ENCODE measurements around the gene TMEM258. TPM values are rescaled to one million over a fixed set of nuclear protein-coding genes. Genes with fewer than 3 reads are reported as not detected.

Gene TMEM258
- total RNA-seq, 1 donor: 76.4 TPM

DNA sequence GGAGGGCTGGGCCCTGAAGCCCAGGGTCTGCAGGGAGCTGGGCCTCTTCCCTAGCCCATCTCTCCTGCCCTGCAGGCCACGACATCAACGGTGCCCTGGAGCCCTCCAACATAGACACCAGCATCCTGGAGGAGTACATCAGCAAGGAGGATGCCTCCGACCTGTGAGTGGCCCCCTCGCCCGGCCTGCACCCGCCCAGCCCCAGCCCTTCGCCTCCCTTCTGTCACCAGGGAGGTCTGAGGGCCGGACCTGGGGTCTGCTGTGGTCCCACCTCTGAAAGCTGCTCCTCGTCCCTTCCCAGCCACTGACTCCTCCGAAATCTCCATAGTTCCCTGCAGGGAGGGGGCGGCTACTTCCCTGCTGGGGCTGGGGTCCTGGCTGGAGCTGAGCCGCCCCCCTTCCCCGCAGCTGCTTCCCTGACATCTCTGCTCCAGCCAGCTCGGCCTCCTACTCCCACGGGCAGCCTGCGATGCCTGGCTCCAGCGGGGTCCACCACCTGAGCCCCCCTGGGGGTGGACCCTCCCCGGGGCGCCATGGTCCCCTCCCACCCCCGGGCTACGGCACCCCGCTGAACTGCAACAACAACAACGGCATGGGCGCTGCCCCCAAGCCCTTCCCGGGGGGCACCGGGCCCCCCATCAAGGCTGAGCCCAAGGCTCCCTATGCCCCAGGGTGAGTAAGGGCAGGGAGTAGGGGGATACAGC is 26.7 kb downstream of the TMEM258 start:
- no peak overlapping the region for H3K4me3 ChIP-seq (ENCODE audit: low read depth, low read length)
- no peak for DNase-seq (ENCODE audit: low read depth)
- TF ChIP-seq, protein P1, sequence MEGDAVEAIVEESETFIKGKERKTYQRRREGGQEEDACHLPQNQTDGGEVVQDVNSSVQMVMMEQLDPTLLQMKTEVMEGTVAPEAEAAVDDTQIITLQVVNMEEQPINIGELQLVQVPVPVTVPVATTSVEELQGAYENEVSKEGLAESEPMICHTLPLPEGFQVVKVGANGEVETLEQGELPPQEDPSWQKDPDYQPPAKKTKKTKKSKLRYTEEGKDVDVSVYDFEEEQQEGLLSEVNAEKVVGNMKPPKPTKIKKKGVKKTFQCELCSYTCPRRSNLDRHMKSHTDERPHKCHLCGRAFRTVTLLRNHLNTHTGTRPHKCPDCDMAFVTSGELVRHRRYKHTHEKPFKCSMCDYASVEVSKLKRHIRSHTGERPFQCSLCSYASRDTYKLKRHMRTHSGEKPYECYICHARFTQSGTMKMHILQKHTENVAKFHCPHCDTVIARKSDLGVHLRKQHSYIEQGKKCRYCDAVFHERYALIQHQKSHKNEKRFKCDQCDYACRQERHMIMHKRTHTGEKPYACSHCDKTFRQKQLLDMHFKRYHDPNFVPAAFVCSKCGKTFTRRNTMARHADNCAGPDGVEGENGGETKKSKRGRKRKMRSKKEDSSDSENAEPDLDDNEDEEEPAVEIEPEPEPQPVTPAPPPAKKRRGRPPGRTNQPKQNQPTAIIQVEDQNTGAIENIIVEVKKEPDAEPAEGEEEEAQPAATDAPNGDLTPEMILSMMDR (IDR thresholded peaks at IDR 0.05; ENCODE audit: insufficient read depth, low read depth, low read length): no peak

DNA sequence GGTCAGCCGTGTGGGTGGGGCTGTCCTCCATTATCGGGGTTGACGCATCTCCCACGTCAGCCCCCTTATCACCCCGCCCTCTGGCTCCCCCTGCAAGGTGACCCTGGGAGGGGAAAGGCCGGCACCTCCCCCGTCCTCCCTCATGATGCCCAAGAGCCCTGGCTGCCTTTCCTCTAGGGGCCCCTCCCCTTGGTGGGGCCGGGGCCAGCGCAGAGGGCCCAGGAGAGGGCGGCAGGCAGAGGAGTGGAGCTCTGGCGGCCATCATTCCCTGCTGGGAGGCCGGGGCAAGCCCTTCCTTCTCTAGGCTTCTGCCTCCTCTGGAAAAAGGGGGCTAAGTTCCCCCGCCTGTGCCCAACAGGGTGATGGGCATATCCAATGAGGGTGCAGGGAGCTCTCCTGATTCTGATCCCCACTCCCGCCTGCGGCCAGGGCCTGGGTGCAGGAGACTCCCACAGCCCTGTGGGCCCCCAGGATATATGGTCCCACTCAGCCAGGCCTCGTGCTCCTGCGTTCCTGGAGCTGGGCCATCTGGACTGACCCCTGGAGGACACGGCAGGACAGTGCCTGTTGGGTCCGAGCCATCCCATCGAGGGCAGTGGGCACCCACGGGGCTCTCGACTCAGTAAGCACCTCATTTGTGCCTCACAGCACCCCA is 27.7 kb downstream of the TMEM258 start:
- no peak overlapping the region for H3K4me3 ChIP-seq (ENCODE audit: low read depth, low read length)
- DNase-seq (ENCODE audit: low read depth): peak; percentile 83
- TF ChIP-seq, protein P1 (IDR thresholded peaks at IDR 0.05; ENCODE audit: insufficient read depth, low read depth, low read length): peak; percentile 14

DNA sequence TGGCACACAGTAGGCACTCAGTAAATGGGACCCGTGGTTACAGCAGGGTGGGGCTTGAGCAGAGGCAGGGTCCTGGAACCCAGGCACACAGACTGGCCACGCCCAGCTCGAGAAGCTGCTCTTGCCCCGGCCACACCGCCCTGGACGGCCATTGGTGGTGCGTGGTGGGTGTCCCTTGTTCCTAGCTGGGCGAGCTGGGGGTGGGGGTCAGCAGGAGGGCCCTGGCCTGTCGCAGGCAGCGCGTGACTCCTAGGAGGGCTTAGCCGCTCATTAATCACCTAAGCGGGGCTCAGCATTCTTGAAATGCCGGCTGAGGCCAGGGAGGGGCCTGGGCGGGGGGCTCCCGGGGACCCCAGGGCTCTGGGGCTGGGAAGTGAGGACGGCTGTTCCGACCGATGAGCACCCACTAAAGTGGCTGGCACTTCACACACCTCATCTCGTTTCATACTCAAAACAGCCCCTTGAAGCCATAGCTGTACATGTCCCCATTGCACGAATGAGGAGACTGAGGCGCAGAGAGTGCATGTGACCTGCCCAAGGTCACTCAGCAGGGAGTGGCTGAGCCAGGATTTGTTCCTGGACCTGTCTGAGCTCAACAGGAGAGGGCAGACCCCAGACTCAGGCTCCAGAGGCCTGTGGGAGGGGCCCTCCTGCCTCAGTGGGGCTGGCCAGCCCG is 28.3 kb downstream of the TMEM258 start:
- H3K4me3 ChIP-seq (ENCODE audit: low read depth, low read length): no peak overlapping the region
- TF ChIP-seq, protein P1 (IDR thresholded peaks at IDR 0.05; ENCODE audit: insufficient read depth, low read depth, low read length): no peak
- no peak for DNase-seq (ENCODE audit: low read depth)

DNA sequence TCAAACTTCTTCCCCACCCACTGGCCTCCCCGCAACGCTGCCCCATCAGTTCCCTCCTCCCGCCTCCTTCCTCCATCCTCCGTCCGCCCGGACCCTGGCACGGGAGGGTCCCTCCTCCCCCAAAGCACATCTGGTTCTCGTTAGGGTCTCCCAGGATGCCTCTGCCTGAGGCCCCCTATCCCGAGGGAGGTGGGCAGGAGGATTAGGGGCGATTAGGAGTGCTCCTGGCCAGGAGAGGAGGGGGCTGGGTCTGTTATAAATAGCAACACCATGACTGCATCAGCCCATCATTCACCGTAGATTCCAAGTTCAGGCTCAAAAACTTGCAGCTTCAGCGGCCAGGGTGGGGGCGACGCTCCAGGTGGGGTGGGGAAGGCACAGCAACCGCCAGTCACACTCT is 29.6 kb downstream of the TMEM258 start:
- peak; percentile 37 for DNase-seq (ENCODE audit: low read depth)
- TF ChIP-seq, protein P1 (IDR thresholded peaks at IDR 0.05; ENCODE audit: insufficient read depth, low read depth, low read length): no peak
- no peak overlapping the region for H3K4me3 ChIP-seq (ENCODE audit: low read depth, low read length)

DNA sequence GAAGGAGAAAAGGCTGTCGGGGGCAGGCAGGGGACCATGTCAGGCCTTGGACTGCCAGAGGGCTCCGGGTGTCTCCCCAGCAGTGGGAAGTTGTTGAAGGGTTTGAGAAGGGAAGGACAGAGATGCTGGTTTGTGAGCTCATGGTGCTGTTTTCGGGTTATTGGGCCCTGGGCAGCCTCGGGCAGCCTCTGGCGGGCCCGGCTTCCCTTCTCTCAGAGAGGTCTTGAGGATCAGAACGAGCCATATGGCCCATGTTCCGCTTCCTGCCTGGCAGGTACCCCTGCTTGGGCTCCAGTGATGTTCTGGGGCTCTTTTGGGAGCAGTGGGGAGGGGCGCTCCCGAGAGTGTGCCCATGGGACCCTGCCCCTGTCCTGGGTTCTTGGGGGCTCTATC is 30.2 kb downstream of the TMEM258 start:
- DNase-seq (ENCODE audit: low read depth): no peak
- TF ChIP-seq, protein P1 (IDR thresholded peaks at IDR 0.05; ENCODE audit: insufficient read depth, low read depth, low read length): no peak
- no peak overlapping the region for H3K4me3 ChIP-seq (ENCODE audit: low read depth, low read length)

DNA sequence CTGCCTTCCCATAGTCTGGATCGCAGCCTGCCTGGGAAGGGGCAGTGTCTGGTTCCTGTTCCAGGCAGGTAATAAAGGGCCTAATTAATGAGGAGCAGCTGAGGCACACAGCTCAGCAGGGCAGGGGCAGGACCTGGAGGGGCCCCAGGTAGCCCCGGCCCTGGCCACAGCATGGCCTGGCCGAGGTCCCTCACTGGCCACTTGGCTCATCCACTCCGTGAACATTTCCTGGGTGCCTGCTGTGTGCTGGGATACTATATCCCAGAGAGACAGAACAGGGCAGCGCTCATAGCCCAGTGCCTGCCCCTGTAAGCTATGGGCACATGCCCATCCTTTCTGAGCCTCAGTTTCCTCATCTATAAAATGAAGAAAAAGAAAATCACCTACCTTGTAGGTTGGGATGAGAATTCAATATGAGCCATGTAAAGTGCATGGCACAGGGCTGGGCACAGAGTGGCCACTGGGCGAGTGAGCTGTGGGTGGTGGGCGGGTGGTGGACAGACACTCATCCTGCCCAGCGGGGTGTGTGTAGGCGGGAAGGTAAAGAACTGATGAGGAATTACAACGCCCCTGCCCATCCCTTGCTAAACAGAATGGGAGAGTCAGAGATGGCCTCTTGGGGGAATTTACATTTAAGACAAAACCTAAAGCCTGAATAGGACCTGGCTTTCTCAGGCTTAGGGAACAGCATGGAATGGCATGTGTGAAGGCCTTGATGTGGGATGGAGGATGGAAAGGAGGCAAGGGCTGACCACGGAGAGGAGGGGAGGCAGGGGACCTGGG is 30.8 kb downstream of the TMEM258 start:
- TF ChIP-seq, protein P1 (IDR thresholded peaks at IDR 0.05; ENCODE audit: insufficient read depth, low read depth, low read length): no peak
- no peak for DNase-seq (ENCODE audit: low read depth)

More for the DNA sequence above, 30.8 kb downstream of the TMEM258 start:
- H3K4me3 ChIP-seq (ENCODE audit: low read depth, low read length): no peak overlapping the region

Measured in fibroblast of villous mesenchyme (primary cell).